IPS DF 19.7 (cell line): Measurements from ENCODE around the gene CXCL16.
"Not testable (repeated sequence)": the region's sequence is repeated elsewhere in the genome, so short reads cannot be mapped to it uniquely, and the experiment has no call there.

Experiments
- DNase-seq: peaks from one replicate; pipeline ENCODE4 v3.0.0-alpha.2; 2013; ENCODE audit warnings: low read depth, low spot score

Gene CXCL16

DNA sequence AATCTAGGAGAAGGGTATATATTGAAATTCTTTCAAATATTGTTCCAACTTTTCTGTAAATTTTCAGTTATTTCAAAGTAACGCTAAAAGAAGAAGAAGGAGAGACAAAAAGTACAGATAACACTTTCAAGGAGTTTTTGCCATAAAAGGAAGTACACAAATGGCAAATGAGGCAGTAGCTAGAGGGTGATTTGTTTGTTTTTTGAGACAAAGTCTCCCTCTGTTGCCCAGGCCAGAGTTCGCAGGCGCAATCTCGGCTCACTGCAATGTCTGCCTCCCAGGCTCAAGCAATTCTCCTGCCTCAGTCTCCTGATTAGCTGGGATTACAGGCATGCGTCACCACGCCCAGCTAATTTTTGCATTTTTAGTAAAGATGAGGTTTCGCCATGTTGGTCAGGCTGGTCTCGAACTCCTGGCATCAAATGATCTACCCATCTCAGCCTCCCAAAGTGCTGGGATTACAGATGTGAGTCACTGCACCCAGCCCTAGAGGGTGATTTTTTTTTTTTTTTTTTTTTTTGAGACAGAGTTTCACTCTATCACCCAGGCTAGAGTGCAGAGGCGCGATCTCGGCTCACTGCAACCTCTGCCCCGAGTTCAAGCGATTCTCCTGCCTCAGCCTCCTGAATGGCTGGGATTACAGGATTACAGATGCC lies 40.2 kb downstream of the CXCL16 start:
- DNase-seq = not testable (repeated sequence)

- DNase-seq = no peak
Observed at GRCh38 chr17:4696437-4696805, 43.3 kb downstream of the CXCL16 start.

DNA sequence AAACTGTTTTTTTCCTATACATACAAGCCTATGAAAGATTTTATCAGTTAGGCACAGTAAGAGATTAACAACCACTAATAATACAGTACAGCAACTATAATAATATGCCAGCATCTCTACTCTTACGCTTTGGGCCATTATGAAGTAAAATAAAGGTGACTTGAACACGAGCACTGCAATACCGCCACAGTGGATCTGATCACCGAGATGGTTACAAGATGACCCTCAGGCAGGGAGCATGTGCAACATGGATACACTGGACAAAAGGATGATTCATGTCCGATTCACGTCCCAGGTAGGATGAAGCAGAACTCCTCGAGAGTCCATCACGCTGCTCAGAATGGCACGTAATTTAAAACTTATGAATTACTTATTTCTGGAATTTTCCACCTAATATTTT lies 46.3 kb downstream of the CXCL16 start:
- no peak for DNase-seq

- DNase-seq = no peak
Observed at GRCh38 chr17:4691686-4692085, 48.0 kb downstream of the CXCL16 start.

DNA sequence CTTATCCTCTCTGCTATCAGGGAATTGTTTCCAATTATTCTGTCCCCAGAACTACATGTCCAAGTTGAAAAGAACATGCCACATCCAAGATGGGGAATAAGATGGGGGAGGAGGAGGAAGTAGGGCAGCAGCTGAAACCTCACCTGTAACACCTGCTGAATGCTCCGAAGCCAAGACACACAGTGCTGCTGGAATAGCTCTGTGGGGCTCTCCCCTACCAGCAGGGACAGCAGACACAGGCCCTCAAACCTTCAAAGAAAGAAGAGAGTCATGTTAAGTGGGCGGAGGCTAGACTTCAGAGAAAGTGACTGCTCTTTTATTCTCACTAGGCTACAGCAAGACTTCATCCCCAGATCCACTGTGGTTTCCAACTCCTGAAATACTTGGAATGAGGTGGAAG lies 49.0 kb downstream of the CXCL16 start:
- no peak for DNase-seq

- not testable (repeated sequence) for DNase-seq
Observed at GRCh38 chr17:4689872-4690271, 49.9 kb downstream of the CXCL16 start.

- DNase-seq = not testable (repeated sequence)
Observed at GRCh38 chr17:4683739-4684138, 56.0 kb downstream of the CXCL16 start.
